SK-N-SH treated with all-trans-retinoic acid at 6 μM for 48 hours (cell line): ENCODE data around the gene TBCD.

Experiments used
- ARNTL ChIP-seq: fragments of 450-650 bp; formaldehyde crosslinking; IDR thresholded peaks from 2 replicates; pipeline ENCODE4 v1.5.0; 2020; ENCODE audit warnings: low read depth, mild to moderate bottlenecking, moderate library complexity, borderline replicate concordance
- BACH2 ChIP-seq: fragments of 250-450 bp; sonication (Bioruptor Pico); IDR thresholded peaks from 2 replicates; pipeline ENCODE4 v1.9.0; 2021; ENCODE audit warnings: mild to moderate bottlenecking, borderline replicate concordance
- ZC3H10 ChIP-seq: fragments of 250-450 bp; sonication (Bioruptor Pico); IDR thresholded peaks from 2 replicates; pipeline ENCODE4 v1.5.1; 2021; ENCODE audit warnings: mild to moderate bottlenecking, moderate library complexity
- ZNF70 ChIP-seq: fragments of 450-650 bp; formaldehyde crosslinking; IDR thresholded peaks from 2 replicates; pipeline ENCODE4 v1.5.0; 2020; ENCODE audit warnings: mild to moderate bottlenecking, moderate library complexity

- TF ChIP-seq ZC3H10 (CRISPR knock-in tag) (no peak), ZNF70 (no peak), BACH2 (CRISPR knock-in tag) (no peak), ARNTL (CRISPR knock-in tag) (no peak)
These were observed 36.5 kb downstream of the TBCD start for GRCh38 chr17:82788206-82789001.
